Measurements from ENCODE around the gene CD244.

- TF ChIP-seq, protein P1, sequence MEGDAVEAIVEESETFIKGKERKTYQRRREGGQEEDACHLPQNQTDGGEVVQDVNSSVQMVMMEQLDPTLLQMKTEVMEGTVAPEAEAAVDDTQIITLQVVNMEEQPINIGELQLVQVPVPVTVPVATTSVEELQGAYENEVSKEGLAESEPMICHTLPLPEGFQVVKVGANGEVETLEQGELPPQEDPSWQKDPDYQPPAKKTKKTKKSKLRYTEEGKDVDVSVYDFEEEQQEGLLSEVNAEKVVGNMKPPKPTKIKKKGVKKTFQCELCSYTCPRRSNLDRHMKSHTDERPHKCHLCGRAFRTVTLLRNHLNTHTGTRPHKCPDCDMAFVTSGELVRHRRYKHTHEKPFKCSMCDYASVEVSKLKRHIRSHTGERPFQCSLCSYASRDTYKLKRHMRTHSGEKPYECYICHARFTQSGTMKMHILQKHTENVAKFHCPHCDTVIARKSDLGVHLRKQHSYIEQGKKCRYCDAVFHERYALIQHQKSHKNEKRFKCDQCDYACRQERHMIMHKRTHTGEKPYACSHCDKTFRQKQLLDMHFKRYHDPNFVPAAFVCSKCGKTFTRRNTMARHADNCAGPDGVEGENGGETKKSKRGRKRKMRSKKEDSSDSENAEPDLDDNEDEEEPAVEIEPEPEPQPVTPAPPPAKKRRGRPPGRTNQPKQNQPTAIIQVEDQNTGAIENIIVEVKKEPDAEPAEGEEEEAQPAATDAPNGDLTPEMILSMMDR (IDR thresholded peaks at IDR 0.05; ENCODE audit: insufficient read depth, low read length), result no peak
- TF ChIP-seq, protein P2, sequence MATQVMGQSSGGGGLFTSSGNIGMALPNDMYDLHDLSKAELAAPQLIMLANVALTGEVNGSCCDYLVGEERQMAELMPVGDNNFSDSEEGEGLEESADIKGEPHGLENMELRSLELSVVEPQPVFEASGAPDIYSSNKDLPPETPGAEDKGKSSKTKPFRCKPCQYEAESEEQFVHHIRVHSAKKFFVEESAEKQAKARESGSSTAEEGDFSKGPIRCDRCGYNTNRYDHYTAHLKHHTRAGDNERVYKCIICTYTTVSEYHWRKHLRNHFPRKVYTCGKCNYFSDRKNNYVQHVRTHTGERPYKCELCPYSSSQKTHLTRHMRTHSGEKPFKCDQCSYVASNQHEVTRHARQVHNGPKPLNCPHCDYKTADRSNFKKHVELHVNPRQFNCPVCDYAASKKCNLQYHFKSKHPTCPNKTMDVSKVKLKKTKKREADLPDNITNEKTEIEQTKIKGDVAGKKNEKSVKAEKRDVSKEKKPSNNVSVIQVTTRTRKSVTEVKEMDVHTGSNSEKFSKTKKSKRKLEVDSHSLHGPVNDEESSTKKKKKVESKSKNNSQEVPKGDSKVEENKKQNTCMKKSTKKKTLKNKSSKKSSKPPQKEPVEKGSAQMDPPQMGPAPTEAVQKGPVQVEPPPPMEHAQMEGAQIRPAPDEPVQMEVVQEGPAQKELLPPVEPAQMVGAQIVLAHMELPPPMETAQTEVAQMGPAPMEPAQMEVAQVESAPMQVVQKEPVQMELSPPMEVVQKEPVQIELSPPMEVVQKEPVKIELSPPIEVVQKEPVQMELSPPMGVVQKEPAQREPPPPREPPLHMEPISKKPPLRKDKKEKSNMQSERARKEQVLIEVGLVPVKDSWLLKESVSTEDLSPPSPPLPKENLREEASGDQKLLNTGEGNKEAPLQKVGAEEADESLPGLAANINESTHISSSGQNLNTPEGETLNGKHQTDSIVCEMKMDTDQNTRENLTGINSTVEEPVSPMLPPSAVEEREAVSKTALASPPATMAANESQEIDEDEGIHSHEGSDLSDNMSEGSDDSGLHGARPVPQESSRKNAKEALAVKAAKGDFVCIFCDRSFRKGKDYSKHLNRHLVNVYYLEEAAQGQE (IDR thresholded peaks at IDR 0.05; ENCODE audit: insufficient replicate concordance, low read depth), result no peak
Observed at GRCh38 chr1:160844447-160845232, 18.0 kb downstream of the CD244 start.
